HEK293T (cell line): ENCODE data around the gene KCNMA1.

Experiments used
- CTCF ChIA-PET: fragments of 350-600 bp; formaldehyde crosslinking; extraction: SDS; loops from one replicate; lab custom pipeline; 2021; ENCODE audit warnings: antibody characterized with exemption, inconsistent platforms; lab: Yijun Ruan, JAX
- POLR2A ChIA-PET: fragments of 350-600 bp; formaldehyde crosslinking; extraction: SDS; loops from one replicate; lab custom pipeline; 2020; ENCODE audit warnings: antibody characterized with exemption, inconsistent platforms; lab: Yijun Ruan, JAX
- DNase-seq: peaks from one replicate; pipeline ENCODE4 v3.0.0; 2012; ENCODE audit warnings: mixed read lengths; ENCODE audit errors: extremely low spot score
- ARNT ChIP-seq: fragments of 450-650 bp; IDR thresholded peaks from 2 replicates; pipeline ENCODE4 v1.6.1; 2017; ENCODE audit warnings: mild to moderate bottlenecking
- BHLHE40 ChIP-seq: fragments of 450-650 bp; IDR thresholded peaks from 2 replicates; pipeline ENCODE4 v1.6.1; 2016; ENCODE audit warnings: mild to moderate bottlenecking, moderate library complexity, borderline replicate concordance
- CTBP1 ChIP-seq: fragments of 450-650 bp; IDR thresholded peaks from 2 replicates; pipeline ENCODE4 v1.6.1; 2016; ENCODE audit warnings: borderline replicate concordance
- ELF4 ChIP-seq: fragments of 450-650 bp; IDR thresholded peaks from 2 replicates; pipeline ENCODE4 v1.6.1; 2017; ENCODE audit warnings: antibody characterized with exemption
- FOXA1 ChIP-seq: fragments of 450-650 bp; IDR thresholded peaks from 2 replicates; pipeline ENCODE4 v1.6.1; 2016; ENCODE audit warnings: mild to moderate bottlenecking
- FOXK2 ChIP-seq: fragments of 450-650 bp; IDR thresholded peaks from 2 replicates; pipeline ENCODE4 v1.6.1; 2016; ENCODE audit warnings: mild to moderate bottlenecking
- FOXM1 ChIP-seq: fragments of 450-650 bp; IDR thresholded peaks from 2 replicates; pipeline ENCODE4 v1.6.1; 2017; ENCODE audit warnings: mild to moderate bottlenecking, borderline replicate concordance
- HDGF ChIP-seq: fragments of 450-650 bp; IDR thresholded peaks from 2 replicates; pipeline ENCODE4 v1.6.1; 2017; ENCODE audit warnings: antibody characterized with exemption, borderline replicate concordance
- L3MBTL2 ChIP-seq: fragments of 450-650 bp; conservative IDR thresholded peaks from 2 replicates; pipeline ENCODE4 v1.6.1; 2016; ENCODE audit warnings: mild to moderate bottlenecking
- LEF1 ChIP-seq: fragments of 450-650 bp; IDR thresholded peaks from 2 replicates; pipeline ENCODE4 v1.6.1; 2017; ENCODE audit warnings: mild to moderate bottlenecking, borderline replicate concordance
- NFRKB ChIP-seq: fragments of 450-650 bp; IDR thresholded peaks from 2 replicates; pipeline ENCODE4 v1.6.1; 2016; ENCODE audit warnings: mild to moderate bottlenecking, moderate library complexity
- SP1 ChIP-seq: fragments of 450-650 bp; IDR thresholded peaks from 2 replicates; pipeline ENCODE4 v1.6.1; 2017
- SUZ12 ChIP-seq: fragments of 450-650 bp; IDR thresholded peaks from 2 replicates; pipeline ENCODE4 v1.6.1; 2016; ENCODE audit warnings: mild to moderate bottlenecking
- TARDBP ChIP-seq: fragments of 450-650 bp; IDR thresholded peaks from 2 replicates; pipeline ENCODE4 v1.6.1; 2016
- ZNF384 ChIP-seq: fragments of 450-650 bp; IDR thresholded peaks from 2 replicates; pipeline ENCODE4 v1.6.1; 2016
- TF ChIP-seq, protein P1 (sequence below): fragments of 450-650 bp; IDR thresholded peaks from 2 replicates; pipeline ENCODE4 v1.6.1; 2016

Gene KCNMA1

GRCh38 chr10:76858721-76859120 is 778.9 kb downstream of the KCNMA1 start:
- ChIA-PET CTCF (no interaction called here), POLR2A (no interaction called here)
- TF ChIP-seq TARDBP (no peak), FOXA1 (no peak), ARNT (no peak), NFRKB (no peak), FOXM1 (no peak), FOXK2 (no peak), LEF1 (no peak), CTBP1 (no peak), L3MBTL2 (no peak), ELF4 (no peak), HDGF (no peak), ZNF384 (no peak), SP1 (no peak), SUZ12 (no peak), BHLHE40 (no peak)
- TF ChIP-seq, protein P1, sequence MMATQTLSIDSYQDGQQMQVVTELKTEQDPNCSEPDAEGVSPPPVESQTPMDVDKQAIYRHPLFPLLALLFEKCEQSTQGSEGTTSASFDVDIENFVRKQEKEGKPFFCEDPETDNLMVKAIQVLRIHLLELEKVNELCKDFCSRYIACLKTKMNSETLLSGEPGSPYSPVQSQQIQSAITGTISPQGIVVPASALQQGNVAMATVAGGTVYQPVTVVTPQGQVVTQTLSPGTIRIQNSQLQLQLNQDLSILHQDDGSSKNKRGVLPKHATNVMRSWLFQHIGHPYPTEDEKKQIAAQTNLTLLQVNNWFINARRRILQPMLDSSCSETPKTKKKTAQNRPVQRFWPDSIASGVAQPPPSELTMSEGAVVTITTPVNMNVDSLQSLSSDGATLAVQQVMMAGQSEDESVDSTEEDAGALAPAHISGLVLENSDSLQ, result no peak
- no peak for DNase-seq

GRCh38 chr10:76840802-76841201 is 796.8 kb downstream of the KCNMA1 start:
- POLR2A ChIA-PET, result no interaction called here

DNA sequence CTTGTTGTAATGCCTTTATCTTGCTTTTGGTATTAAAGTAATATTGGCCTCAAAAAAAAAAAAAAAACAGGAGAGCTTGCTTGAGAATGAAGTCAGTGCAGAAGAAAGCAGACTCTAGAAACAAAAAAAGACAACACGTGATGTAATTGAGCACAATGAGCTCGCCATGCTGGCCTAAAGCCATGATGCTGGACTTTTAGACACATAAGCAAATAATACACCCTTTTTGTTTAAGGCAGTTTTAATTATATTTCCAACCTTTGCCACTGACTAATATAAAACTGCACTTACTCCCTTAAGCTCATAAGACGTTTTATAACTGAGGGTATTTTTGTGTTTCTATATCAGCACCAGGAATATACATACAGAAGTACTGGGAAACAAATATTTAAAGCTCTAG is 798.3 kb downstream of the KCNMA1 start:
- no peak for DNase-seq
- POLR2A ChIA-PET, result no interaction called here
- CTCF ChIA-PET, result interaction anchor here (1.3 kb wide), 1 partner anchor 9 kb away, joined by 3 read pairs; no protein-coding TSS in a partner anchor
- no peak for TF ChIP-seq CTBP1
- no peak for TF ChIP-seq FOXA1
- TF ChIP-seq FOXK2, result no peak
- TF ChIP-seq NFRKB, result no peak
- no peak for TF ChIP-seq HDGF
- no peak for TF ChIP-seq TARDBP
- TF ChIP-seq L3MBTL2, result no peak
- no peak for TF ChIP-seq ARNT
- no peak for TF ChIP-seq SP1
- no peak for TF ChIP-seq LEF1
- TF ChIP-seq, protein P1, result no peak
- TF ChIP-seq BHLHE40, result no peak
- TF ChIP-seq SUZ12, result no peak
- TF ChIP-seq ZNF384, result no peak
- TF ChIP-seq FOXM1, result no peak
- TF ChIP-seq ELF4, result no peak

More at GRCh38 chr10:76840802-76841201, 796.8 kb downstream of the KCNMA1 start:
- DNase-seq, result no peak
- TF ChIP-seq NFRKB (no peak), FOXM1 (no peak), SUZ12 (no peak), TARDBP (no peak), ELF4 (no peak), BHLHE40 (no peak), L3MBTL2 (no peak), ARNT (no peak), FOXA1 (no peak), FOXK2 (no peak), SP1 (no peak), ZNF384 (no peak), HDGF (no peak), LEF1 (no peak), CTBP1 (no peak)
- TF ChIP-seq, protein P1, result no peak
- CTCF ChIA-PET, result interaction anchor here (0.6 kb wide), 1 partner anchor 1526 kb away, joined by 3 read pairs; no protein-coding TSS in a partner anchor

- TF ChIP-seq NFRKB (no peak), FOXK2 (no peak), L3MBTL2 (no peak), FOXM1 (no peak), FOXA1 (no peak), HDGF (no peak), CTBP1 (no peak), SP1 (no peak), ARNT (no peak), SUZ12 (no peak), ELF4 (no peak), TARDBP (no peak), BHLHE40 (no peak), ZNF384 (no peak), LEF1 (no peak)
- TF ChIP-seq, protein P1, result no peak
- ChIA-PET CTCF (interaction anchor here (0.6 to 1.6 kb wide), 2 partner anchors 9 to 31 kb away, joined by 3 read pairs; no protein-coding TSS in a partner anchor), POLR2A (no interaction called here)
- DNase-seq, result no peak
These were observed 807.4 kb downstream of the KCNMA1 start for GRCh38 chr10:76830218-76830617.

GRCh38 chr10:76829724-76830123 is 807.9 kb downstream of the KCNMA1 start:
- CTCF ChIA-PET, result interaction anchor here (1.6 kb wide), 1 partner anchor 9 kb away, joined by 3 read pairs; no protein-coding TSS in a partner anchor
- DNase-seq, result no peak
- TF ChIP-seq FOXK2 (no peak), LEF1 (no peak), FOXA1 (no peak), SUZ12 (no peak), FOXM1 (no peak), L3MBTL2 (no peak), ZNF384 (no peak), HDGF (no peak), CTBP1 (no peak), ARNT (no peak)
- TF ChIP-seq, protein P1, result no peak
- POLR2A ChIA-PET, result no interaction called here
